Nephron (organoid): ENCODE measurements around the gene SYCP2.

Source experiments
- H3K27ac Mint-ChIP-seq, 3 experiments: 2 replicates each; pipeline ENCODE4 v1.8.0; 2020; ENCODE audit warnings: mixed read lengths in 3 of 3, mild to moderate bottlenecking in 2 of 3, moderate library complexity in 1 of 3
- H3K27me3 Mint-ChIP-seq: 2 replicates; pipeline ENCODE4 v1.8.0; 2021; ENCODE audit warnings: low read depth, mild to moderate bottlenecking, moderate library complexity, mixed read lengths
- H3K36me3 Mint-ChIP-seq: 2 replicates; pipeline ENCODE4 v1.8.0; 2020; ENCODE audit warnings: low read depth, mixed read lengths
- H3K4me1 Mint-ChIP-seq: 2 replicates; pipeline ENCODE4 v1.8.0; 2020; ENCODE audit warnings: mixed read lengths
- H3K4me3 Mint-ChIP-seq, 3 experiments: 2 replicates each; pipeline ENCODE4 v1.8.0; 2020; ENCODE audit warnings: mild to moderate bottlenecking in 3 of 3, mixed read lengths in 3 of 3, moderate library complexity in 2 of 3
- H3K9me3 Mint-ChIP-seq: 2 replicates; pipeline ENCODE4 v1.8.0; 2020; ENCODE audit warnings: mixed read lengths
- TF ChIP-seq, protein P1 (sequence below), 3 experiments: fragments of 200-600 bp; sonication (generic); IDR thresholded peaks; one replicate each; pipeline ENCODE4 v1.5.0; 2021; ENCODE audit warnings: antibody characterized with exemption in 3 of 3; ENCODE audit not compliant: unreplicated experiment in 3 of 3

Gene SYCP2

DNA sequence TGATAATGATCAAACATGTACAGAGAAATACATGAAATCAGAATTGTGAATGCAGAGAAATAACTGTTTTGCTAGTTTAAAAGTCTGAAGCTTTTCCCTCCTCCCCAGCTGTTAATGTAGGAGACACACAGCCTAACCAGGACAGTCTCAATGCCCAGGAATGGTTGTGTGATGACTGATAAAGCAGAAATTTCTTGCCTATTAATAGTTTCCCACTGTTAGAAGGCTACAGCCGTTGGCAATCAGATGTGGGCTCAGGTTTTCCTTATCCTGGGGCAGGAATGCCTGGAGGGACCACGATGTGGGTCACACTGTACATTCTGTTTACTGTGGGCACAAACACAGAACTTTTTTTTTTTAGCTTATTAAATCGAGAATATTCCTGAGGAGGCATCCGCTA is 4.8 kb upstream of the SYCP2 start:
- Mint-ChIP-seq H3K9me3 (no peaks in the 10 kb centered on the region), H3K27me3 (peaks cover 13% of the 10 kb centered on the region)

DNA sequence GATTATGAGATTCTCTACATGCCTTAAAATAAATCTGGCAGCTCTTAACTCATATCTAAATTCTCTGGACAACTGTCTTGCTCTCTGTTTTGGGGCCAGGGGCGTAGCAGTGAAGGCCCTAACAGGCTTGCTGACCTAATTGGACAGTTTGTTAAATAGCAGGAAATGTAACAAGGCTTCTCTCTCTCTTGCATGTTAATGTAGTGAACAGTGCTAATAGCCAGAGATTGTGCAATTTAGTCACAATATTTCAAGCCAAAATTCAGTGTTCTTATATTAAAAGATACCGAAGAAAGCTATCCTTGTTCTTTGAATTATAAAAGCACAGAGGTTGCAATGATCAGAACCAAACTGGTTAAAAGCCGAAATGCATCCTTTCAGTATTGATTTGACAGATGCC is 3.7 kb upstream of the SYCP2 start:
- Mint-ChIP-seq H3K9me3 (no peaks in the 10 kb centered on the region), H3K27ac (peak overlapping the region in 1 of 3 experiments; percentile 24), H3K4me1 (peaks cover 39% of the 10 kb centered on the region), H3K4me3 (peak overlapping the region in 2 of 3 experiments; percentile 16 to 52), H3K27me3 (peaks cover 13% of the 10 kb centered on the region), H3K36me3 (no peaks in the 10 kb centered on the region)
- TF ChIP-seq, protein P1, sequence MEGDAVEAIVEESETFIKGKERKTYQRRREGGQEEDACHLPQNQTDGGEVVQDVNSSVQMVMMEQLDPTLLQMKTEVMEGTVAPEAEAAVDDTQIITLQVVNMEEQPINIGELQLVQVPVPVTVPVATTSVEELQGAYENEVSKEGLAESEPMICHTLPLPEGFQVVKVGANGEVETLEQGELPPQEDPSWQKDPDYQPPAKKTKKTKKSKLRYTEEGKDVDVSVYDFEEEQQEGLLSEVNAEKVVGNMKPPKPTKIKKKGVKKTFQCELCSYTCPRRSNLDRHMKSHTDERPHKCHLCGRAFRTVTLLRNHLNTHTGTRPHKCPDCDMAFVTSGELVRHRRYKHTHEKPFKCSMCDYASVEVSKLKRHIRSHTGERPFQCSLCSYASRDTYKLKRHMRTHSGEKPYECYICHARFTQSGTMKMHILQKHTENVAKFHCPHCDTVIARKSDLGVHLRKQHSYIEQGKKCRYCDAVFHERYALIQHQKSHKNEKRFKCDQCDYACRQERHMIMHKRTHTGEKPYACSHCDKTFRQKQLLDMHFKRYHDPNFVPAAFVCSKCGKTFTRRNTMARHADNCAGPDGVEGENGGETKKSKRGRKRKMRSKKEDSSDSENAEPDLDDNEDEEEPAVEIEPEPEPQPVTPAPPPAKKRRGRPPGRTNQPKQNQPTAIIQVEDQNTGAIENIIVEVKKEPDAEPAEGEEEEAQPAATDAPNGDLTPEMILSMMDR (IDR thresholded peaks at IDR 0.05; ENCODE audit: unreplicated experiment in 3 of 3) = no peak

More for the DNA sequence above, 4.8 kb upstream of the SYCP2 start:
- Mint-ChIP-seq H3K36me3 (peaks cover 3% of the 10 kb centered on the region), H3K4me1 (peaks cover 41% of the 10 kb centered on the region), H3K27ac (peak overlapping the region; percentile 49 to 94 (median 92)), H3K4me3 (peak overlapping the region; percentile 89 to 93 (median 93))
- TF ChIP-seq, protein P1 (IDR thresholded peaks at IDR 0.05; ENCODE audit: unreplicated experiment in 3 of 3) = no peak

DNA sequence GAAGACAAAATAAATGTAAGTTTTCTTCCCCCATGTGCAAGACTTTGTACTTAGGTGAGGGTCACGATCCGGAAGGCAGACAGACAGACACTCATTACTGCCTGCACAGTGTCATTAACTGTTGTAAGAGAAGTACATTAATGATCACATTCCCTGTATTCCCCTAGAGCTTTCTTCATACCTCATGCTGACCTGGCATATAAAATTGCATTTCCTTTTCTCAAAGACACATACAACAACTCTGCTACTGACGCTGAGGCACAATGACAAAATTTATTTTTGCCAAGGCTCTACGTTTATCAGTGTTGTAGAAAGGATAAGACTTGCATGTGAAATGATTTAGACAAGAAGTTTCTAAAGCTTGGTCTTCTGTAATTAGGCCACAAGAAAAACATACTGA is 3.0 kb upstream of the SYCP2 start:
- peaks cover 19% of the 10 kb centered on the region for H3K27me3 Mint-ChIP-seq
- H3K27ac Mint-ChIP-seq = no peak overlapping the region
- TF ChIP-seq, protein P1 (IDR thresholded peaks at IDR 0.05; ENCODE audit: unreplicated experiment in 3 of 3) = no peak
- H3K4me3 Mint-ChIP-seq = no peak overlapping the region
- no peaks in the 10 kb centered on the region for H3K9me3 Mint-ChIP-seq
- no peaks in the 10 kb centered on the region for H3K36me3 Mint-ChIP-seq
- peaks cover 38% of the 10 kb centered on the region for H3K4me1 Mint-ChIP-seq

DNA sequence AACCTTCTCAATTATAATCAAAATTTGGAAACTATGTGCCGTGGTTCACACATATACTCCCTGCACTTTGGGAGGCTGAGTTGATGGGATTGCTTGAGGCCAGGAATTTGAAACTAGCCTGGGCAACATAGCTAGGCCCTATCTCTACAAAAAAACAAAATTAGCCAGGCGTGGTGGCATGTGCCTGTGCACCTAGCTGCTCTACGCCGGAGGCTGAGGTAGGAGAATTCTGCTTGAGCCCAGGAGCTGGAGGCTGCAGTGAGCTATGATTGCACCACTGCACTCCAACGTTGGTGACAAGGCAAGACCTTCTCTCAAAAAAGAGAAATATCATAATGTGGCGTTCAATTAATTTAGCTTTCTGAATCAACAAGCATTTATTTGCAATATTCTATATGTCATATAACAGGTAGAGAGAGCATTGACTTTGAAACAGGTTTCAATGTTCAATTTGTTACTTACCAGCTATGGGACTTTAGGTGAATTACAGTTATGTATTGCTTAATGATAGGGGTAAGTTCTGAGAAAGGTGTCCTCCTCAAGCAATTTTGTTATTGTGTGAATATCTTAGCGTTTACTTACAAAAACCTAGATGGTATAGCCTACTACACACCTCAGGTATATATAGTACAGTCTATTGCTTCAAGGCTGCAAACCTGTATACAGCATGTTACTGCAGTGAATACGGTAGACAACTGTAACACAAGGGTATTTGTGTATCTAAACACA is 2.2 kb upstream of the SYCP2 start:
- Mint-ChIP-seq H3K4me1 (peaks cover 31% of the 10 kb centered on the region), H3K27ac (no peak overlapping the region), H3K36me3 (no peaks in the 10 kb centered on the region), H3K27me3 (peaks cover 23% of the 10 kb centered on the region), H3K4me3 (peak overlapping the region in 1 of 3 experiments; percentile 19), H3K9me3 (no peaks in the 10 kb centered on the region)
- TF ChIP-seq, protein P1 (IDR thresholded peaks at IDR 0.05; ENCODE audit: unreplicated experiment in 3 of 3) = no peak

DNA sequence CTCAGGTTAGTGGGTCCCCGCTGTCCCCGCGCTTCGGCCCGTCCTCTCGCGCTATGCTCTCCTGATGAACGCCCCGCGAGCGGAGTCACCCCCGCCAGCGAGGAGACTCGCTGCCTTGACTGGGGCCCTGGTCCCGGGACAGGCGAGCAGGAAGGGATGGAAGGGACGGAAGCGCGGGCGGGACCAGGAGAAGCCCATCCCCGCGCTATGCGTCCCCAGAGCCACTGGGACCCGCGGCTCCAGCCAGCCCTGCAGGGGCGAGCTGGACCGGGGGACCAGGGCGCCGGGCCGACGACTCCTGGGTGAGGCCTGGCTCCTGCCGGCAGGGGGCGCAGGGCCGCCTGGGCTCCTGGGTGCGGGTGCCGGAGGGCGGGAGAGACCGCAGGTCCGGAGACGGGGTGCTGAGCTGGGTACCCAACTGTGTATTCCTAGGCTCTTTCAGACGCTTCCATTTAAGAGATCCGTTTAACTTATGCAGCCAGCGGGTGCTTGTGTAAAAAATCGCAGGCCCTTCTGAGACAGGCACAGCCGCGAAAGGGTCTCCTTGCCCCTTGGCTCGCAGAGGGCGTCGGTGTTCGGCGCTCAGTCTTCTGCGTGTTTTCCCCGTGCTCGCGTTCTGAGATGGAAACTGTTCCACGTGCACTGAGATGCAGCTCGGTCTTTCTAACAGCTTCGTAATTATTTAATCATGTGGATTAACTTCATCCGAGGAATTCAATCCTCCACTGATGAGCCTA is 580 bp upstream of the SYCP2 start:
- Mint-ChIP-seq H3K27me3 (peaks cover 30% of the 10 kb centered on the region), H3K4me1 (peaks cover 27% of the 10 kb centered on the region), H3K27ac (no peak overlapping the region), H3K9me3 (no peaks in the 10 kb centered on the region), H3K36me3 (no peaks in the 10 kb centered on the region), H3K4me3 (peak overlapping the region; percentile 81 to 83 (median 83))
- TF ChIP-seq, protein P1 (IDR thresholded peaks at IDR 0.05; ENCODE audit: unreplicated experiment in 3 of 3) = peak; percentile 81 to 99 (median 97)
